ENCODE measurements around the gene RDH12.

Gene RDH12

DNA sequence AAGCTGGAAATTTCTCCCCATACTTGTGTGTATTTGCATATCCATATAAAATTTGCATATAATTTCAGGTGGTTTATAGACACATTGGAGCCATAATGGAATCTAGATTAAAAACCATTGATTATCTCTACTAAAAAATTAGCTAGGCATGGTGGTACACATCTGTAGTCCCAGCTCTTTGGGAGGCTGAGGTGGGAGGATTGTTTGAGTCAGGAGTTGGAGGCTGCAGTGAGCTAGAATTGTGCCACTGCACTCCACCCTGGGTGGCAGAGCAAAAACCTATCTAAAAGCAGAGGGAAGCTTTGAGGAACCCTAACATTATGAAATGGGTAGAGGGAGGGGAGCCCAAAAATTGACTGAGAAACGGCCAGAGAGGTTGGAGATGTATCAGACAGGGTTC lies 3.5 kb upstream of the RDH12 start:
- H3K4me2 ChIP-seq (ENCODE audit: low read depth, low read length, poor library complexity, severe bottlenecking) = no peak overlapping the region
- no peaks in the 10 kb centered on the region for H4K20me1 ChIP-seq (ENCODE audit: low read depth, low read length)
- no peaks in the 10 kb centered on the region for H3K9me2 ChIP-seq (replicated peaks; ENCODE audit: insufficient read depth, low read length)
- no peak overlapping the region for H3K9ac ChIP-seq (ENCODE audit: low read length)
- no peak overlapping the region for H3K4me3 ChIP-seq (ENCODE audit: insufficient read depth, low read length, poor library complexity, severe bottlenecking)
- no peak overlapping the region for H2AFZ ChIP-seq (ENCODE audit: low read depth, low read length, severe bottlenecking)
- H3K27me3 ChIP-seq (ENCODE audit: low read length) = no peaks in the 10 kb centered on the region
- no peak overlapping the region for H3K27ac ChIP-seq (ENCODE audit: low read depth, low read length)
- H3K36me3 ChIP-seq (ENCODE audit: low read length) = no peaks in the 10 kb centered on the region
- TF ChIP-seq EZH2phosphoT487 (conservative IDR thresholded peaks at IDR 0.05; ENCODE audit: low read length) = no peak
- TF ChIP-seq, protein P1, sequence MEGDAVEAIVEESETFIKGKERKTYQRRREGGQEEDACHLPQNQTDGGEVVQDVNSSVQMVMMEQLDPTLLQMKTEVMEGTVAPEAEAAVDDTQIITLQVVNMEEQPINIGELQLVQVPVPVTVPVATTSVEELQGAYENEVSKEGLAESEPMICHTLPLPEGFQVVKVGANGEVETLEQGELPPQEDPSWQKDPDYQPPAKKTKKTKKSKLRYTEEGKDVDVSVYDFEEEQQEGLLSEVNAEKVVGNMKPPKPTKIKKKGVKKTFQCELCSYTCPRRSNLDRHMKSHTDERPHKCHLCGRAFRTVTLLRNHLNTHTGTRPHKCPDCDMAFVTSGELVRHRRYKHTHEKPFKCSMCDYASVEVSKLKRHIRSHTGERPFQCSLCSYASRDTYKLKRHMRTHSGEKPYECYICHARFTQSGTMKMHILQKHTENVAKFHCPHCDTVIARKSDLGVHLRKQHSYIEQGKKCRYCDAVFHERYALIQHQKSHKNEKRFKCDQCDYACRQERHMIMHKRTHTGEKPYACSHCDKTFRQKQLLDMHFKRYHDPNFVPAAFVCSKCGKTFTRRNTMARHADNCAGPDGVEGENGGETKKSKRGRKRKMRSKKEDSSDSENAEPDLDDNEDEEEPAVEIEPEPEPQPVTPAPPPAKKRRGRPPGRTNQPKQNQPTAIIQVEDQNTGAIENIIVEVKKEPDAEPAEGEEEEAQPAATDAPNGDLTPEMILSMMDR (IDR thresholded peaks at IDR 0.05; ENCODE audit: insufficient read depth, low read length, poor library complexity, severe bottlenecking) = no peak
- peaks cover 18% of the 10 kb centered on the region for H3K79me2 ChIP-seq (ENCODE audit: insufficient read depth, low read length)
- no peaks in the 10 kb centered on the region for H3F3A ChIP-seq (ENCODE audit: insufficient read depth)
- no peaks in the 10 kb centered on the region for H3K9me3 ChIP-seq (ENCODE audit: insufficient read depth, low read length)

DNA sequence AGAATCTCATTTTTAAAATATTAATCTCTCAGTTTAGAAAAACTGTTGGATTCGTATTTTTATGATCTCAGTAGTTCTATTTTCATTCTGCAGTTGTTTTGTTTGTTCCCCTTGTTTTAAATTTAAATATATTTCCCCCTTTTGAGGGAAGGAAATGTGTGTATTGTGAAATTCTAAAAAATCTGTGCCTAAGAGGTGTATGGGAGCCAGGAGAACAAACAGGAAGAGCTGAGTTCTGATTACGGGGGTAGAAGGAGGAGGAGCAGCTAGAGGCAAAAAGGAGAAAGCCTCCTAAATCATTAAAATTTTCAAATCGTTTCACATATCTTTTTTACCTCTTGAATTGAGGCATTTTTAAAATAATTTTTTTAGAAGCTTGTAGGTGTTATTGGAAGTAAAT lies 2.3 kb downstream of the RDH12 start:
- no peak for TF ChIP-seq EZH2phosphoT487 (conservative IDR thresholded peaks at IDR 0.05; ENCODE audit: low read length)
- TF ChIP-seq, protein P1 (IDR thresholded peaks at IDR 0.05; ENCODE audit: insufficient read depth, low read length, poor library complexity, severe bottlenecking) = no peak
- Histone ChIP-seq H3K9ac (ENCODE audit: low read length) (no peak overlapping the region), H3K4me2 (ENCODE audit: low read depth, low read length, poor library complexity, severe bottlenecking) (no peak overlapping the region)

DNA sequence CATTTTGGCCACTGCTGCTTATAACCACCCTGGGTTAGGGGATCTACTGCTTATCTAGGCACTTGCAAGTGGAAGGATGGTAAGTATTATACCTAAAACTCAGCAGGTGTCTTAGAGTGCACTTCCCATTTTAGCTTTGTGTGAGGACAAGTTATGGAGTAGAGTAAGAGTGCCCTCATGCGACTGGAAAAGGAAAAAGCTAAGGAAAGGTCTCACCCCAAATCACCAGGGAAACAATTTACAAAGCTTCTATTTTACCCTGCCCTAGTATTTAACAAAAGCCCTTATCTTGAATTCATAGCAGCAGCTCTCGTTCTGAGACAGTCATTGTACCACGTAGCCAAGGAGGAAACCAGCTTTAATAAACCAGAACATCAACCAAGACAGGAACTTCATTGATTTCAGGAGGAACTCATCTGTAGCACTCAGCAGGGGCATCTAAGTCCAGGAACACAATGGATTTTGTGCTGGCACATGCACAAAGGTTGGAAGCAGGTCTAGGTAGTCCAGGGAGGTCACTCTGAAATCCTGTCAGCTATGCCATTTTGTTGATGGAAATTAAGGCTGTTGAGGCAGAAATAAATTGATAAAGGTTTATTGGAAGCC lies 2.9 kb downstream of the RDH12 start:
- no peaks in the 10 kb centered on the region for H3K27me3 ChIP-seq (ENCODE audit: low read length)
- no peaks in the 10 kb centered on the region for H3K36me3 ChIP-seq (ENCODE audit: low read length)
- no peak overlapping the region for H3K4me3 ChIP-seq (ENCODE audit: insufficient read depth, low read length, poor library complexity, severe bottlenecking)
- TF ChIP-seq, protein P1 (IDR thresholded peaks at IDR 0.05; ENCODE audit: insufficient read depth, low read length, poor library complexity, severe bottlenecking) = peak; percentile 56
- TF ChIP-seq EZH2phosphoT487 (conservative IDR thresholded peaks at IDR 0.05; ENCODE audit: low read length) = no peak
- no peak overlapping the region for H3K27ac ChIP-seq (ENCODE audit: low read depth, low read length)
- no peak overlapping the region for H3K9ac ChIP-seq (ENCODE audit: low read length)
- H3K9me3 ChIP-seq (ENCODE audit: insufficient read depth, low read length) = peaks cover 12% of the 10 kb centered on the region; the same call in 1 of the 2 replicates
- H3F3A ChIP-seq (ENCODE audit: insufficient read depth) = no peaks in the 10 kb centered on the region
- no peaks in the 10 kb centered on the region for H3K79me2 ChIP-seq (ENCODE audit: insufficient read depth, low read length)
- no peak overlapping the region for H2AFZ ChIP-seq (ENCODE audit: low read depth, low read length, severe bottlenecking)
- H4K20me1 ChIP-seq (ENCODE audit: low read depth, low read length) = no peaks in the 10 kb centered on the region
- no peaks in the 10 kb centered on the region for H3K9me2 ChIP-seq (replicated peaks; ENCODE audit: insufficient read depth, low read length)
- no peak overlapping the region for H3K4me2 ChIP-seq (ENCODE audit: low read depth, low read length, poor library complexity, severe bottlenecking)

More for the DNA sequence above, 2.3 kb downstream of the RDH12 start:
- H3K36me3 ChIP-seq (ENCODE audit: low read length) = no peaks in the 10 kb centered on the region
- no peaks in the 10 kb centered on the region for H3K79me2 ChIP-seq (ENCODE audit: insufficient read depth, low read length)
- no peaks in the 10 kb centered on the region for H3F3A ChIP-seq (ENCODE audit: insufficient read depth)
- H3K27ac ChIP-seq (ENCODE audit: low read depth, low read length) = no peak overlapping the region
- H3K4me3 ChIP-seq (ENCODE audit: insufficient read depth, low read length, poor library complexity, severe bottlenecking) = no peak overlapping the region
- peaks cover 7% of the 10 kb centered on the region; the same call in 1 of the 2 replicates for H3K9me3 ChIP-seq (ENCODE audit: insufficient read depth, low read length)
- H3K27me3 ChIP-seq (ENCODE audit: low read length) = no peaks in the 10 kb centered on the region
- H4K20me1 ChIP-seq (ENCODE audit: low read depth, low read length) = no peaks in the 10 kb centered on the region
- H3K9me2 ChIP-seq (replicated peaks; ENCODE audit: insufficient read depth, low read length) = no peaks in the 10 kb centered on the region
- H2AFZ ChIP-seq (ENCODE audit: low read depth, low read length, severe bottlenecking) = no peak overlapping the region

Data from SU-DHL-6 (cell line).